ENCODE measurements around the gene CHAT.

- TF ChIP-seq TAF1 (IDR thresholded peaks at IDR 0.05; ENCODE audit: borderline replicate concordance, insufficient read depth, low read length) (no peak), POLR2AphosphoS5 (IDR thresholded peaks at IDR 0.05; ENCODE audit: low read depth, low read length) (no peak), FOXP2 (optimal IDR thresholded peaks at IDR 0.05; ENCODE audit: borderline replicate concordance, extremely low read depth, extremely low read length, insufficient read depth) (no peak)
- TF ChIP-seq, protein P1, sequence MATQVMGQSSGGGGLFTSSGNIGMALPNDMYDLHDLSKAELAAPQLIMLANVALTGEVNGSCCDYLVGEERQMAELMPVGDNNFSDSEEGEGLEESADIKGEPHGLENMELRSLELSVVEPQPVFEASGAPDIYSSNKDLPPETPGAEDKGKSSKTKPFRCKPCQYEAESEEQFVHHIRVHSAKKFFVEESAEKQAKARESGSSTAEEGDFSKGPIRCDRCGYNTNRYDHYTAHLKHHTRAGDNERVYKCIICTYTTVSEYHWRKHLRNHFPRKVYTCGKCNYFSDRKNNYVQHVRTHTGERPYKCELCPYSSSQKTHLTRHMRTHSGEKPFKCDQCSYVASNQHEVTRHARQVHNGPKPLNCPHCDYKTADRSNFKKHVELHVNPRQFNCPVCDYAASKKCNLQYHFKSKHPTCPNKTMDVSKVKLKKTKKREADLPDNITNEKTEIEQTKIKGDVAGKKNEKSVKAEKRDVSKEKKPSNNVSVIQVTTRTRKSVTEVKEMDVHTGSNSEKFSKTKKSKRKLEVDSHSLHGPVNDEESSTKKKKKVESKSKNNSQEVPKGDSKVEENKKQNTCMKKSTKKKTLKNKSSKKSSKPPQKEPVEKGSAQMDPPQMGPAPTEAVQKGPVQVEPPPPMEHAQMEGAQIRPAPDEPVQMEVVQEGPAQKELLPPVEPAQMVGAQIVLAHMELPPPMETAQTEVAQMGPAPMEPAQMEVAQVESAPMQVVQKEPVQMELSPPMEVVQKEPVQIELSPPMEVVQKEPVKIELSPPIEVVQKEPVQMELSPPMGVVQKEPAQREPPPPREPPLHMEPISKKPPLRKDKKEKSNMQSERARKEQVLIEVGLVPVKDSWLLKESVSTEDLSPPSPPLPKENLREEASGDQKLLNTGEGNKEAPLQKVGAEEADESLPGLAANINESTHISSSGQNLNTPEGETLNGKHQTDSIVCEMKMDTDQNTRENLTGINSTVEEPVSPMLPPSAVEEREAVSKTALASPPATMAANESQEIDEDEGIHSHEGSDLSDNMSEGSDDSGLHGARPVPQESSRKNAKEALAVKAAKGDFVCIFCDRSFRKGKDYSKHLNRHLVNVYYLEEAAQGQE (IDR thresholded peaks at IDR 0.05; ENCODE audit: insufficient read depth in 1 of 2, low read depth in 2 of 2, low read length in 2 of 2): no peak
Observed at GRCh38 chr10:49661140-49661856, 47.5 kb downstream of the CHAT start.

Measured in PFSK-1 (cell line).